ENCODE data around the gene IGFBP1. TPM values are rescaled to one million over a fixed set of nuclear protein-coding genes. Genes with fewer than 3 reads are reported as not detected.

Gene IGFBP1
- total and polyA plus RNA-seq, 7 experiments from 2014 or later, result not detected

- Mint-ChIP-seq H3K36me3 (no peaks in the 10 kb centered on the region), H3K27ac (no peak overlapping the region), H3K4me1 (peaks cover 14 to 29% (median 27%) of the 10 kb centered on the region in 7 donors), H3K9me3 (peaks cover 0 to 5% (median 0%) of the 10 kb centered on the region in 11 donors), H3K27me3 (peaks cover 37 to 66% (median 43%) of the 10 kb centered on the region in 5 donors), H3K4me3 (peak overlapping the region in 1 of 10 donors; percentile 66)
- ChIA-PET POLR2A (no interaction called here), CTCF (no interaction called here)
- H3K4me1 ChIP-seq (ENCODE audit: control insufficient read depth in 2 of 2, insufficient read depth in 2 of 2, low read length in 2 of 2), result peaks cover 0 to 9% of the 10 kb centered on the region in 2 donors
- intact Hi-C loops (cut with micrococcal nuclease), result loop anchor here (1.0 kb wide), 2 partner anchors 182 to 1164 kb away; no protein-coding TSS in a partner anchor
- H3K27me3 ChIP-seq (ENCODE audit: control insufficient read depth in 2 of 2, insufficient read depth in 2 of 2, low read length in 2 of 2), result peaks cover 0 to 1% of the 10 kb centered on the region in 2 donors
- no peak overlapping the region for H3K27ac ChIP-seq (ENCODE audit: low read depth, low read length)
- H3K9me3 ChIP-seq (ENCODE audit: control insufficient read depth in 2 of 3, low read length in 3 of 3), result no peaks in the 10 kb centered on the region
- DNase-seq (no peak), ATAC-seq (no peak)
- no peak overlapping the region for H3K4me3 ChIP-seq (ENCODE audit: low read length)
- H3K36me3 ChIP-seq (ENCODE audit: control insufficient read depth in 2 of 3, insufficient read depth in 3 of 3, low read length in 3 of 3), result no peaks in the 10 kb centered on the region
Observed at GRCh38 chr7:45923818-45924217, 35.5 kb downstream of the IGFBP1 start.

GRCh38 chr7:45924283-45924682 lies 36.0 kb downstream of the IGFBP1 start:
- Histone ChIP-seq H3K27ac (ENCODE audit: low read depth, low read length) (no peak overlapping the region), H3K9me3 (ENCODE audit: control insufficient read depth in 2 of 3, low read length in 3 of 3) (no peaks in the 10 kb centered on the region), H3K36me3 (ENCODE audit: control insufficient read depth in 2 of 3, insufficient read depth in 3 of 3, low read length in 3 of 3) (no peaks in the 10 kb centered on the region), H3K4me1 (ENCODE audit: control insufficient read depth in 2 of 2, insufficient read depth in 2 of 2, low read length in 2 of 2) (peaks cover 0 to 9% of the 10 kb centered on the region in 2 donors), H3K27me3 (ENCODE audit: control insufficient read depth in 2 of 2, insufficient read depth in 2 of 2, low read length in 2 of 2) (no peaks in the 10 kb centered on the region), H3K4me3 (ENCODE audit: low read length) (no peak overlapping the region)
- Mint-ChIP-seq H3K36me3 (no peaks in the 10 kb centered on the region), H3K27ac (no peak overlapping the region), H3K4me3 (no peak overlapping the region), H3K9me3 (peaks cover 0 to 6% (median 0%) of the 10 kb centered on the region in 11 donors), H3K4me1 (peaks cover 14 to 29% (median 25%) of the 10 kb centered on the region in 7 donors), H3K27me3 (peaks cover 34 to 62% (median 39%) of the 10 kb centered on the region in 5 donors)
- ChIA-PET POLR2A (no interaction called here), CTCF (no interaction called here)
- intact Hi-C loops (cut with micrococcal nuclease), result no loop called here
- DNase-seq, result no peak
- no peak for ATAC-seq

- no peaks in the 10 kb centered on the region for H3K36me3 Mint-ChIP-seq
- H3K4me1 Mint-ChIP-seq, result peaks cover 6 to 10% (median 7%) of the 10 kb centered on the region in 7 donors
- H3K27ac Mint-ChIP-seq, result peak overlapping the region in 3 of 9 donors; percentile 47 to 52 (median 48)
- peak overlapping the region in 7 of 10 donors; percentile 11 to 62 (median 49) for H3K4me3 Mint-ChIP-seq
- no peak for ATAC-seq
- H3K9me3 Mint-ChIP-seq, result peaks cover 0 to 6% (median 0%) of the 10 kb centered on the region in 11 donors
- H3K27me3 ChIP-seq (ENCODE audit: control insufficient read depth in 2 of 2, insufficient read depth in 2 of 2, low read length in 2 of 2), result no peaks in the 10 kb centered on the region
- H3K4me3 ChIP-seq (ENCODE audit: low read length), result no peak overlapping the region
- intact Hi-C loops (cut with micrococcal nuclease), result no loop called here
- CTCF ChIA-PET, result no interaction called here
- H3K27ac ChIP-seq (ENCODE audit: low read depth, low read length), result no peak overlapping the region
- no peaks in the 10 kb centered on the region for H3K9me3 ChIP-seq (ENCODE audit: control insufficient read depth in 2 of 3, low read length in 3 of 3)
- no peaks in the 10 kb centered on the region for H3K36me3 ChIP-seq (ENCODE audit: control insufficient read depth in 2 of 3, insufficient read depth in 3 of 3, low read length in 3 of 3)
- H3K4me1 ChIP-seq (ENCODE audit: control insufficient read depth in 2 of 2, insufficient read depth in 2 of 2, low read length in 2 of 2), result peaks cover 0 to 3% of the 10 kb centered on the region in 2 donors
- POLR2A ChIA-PET, result no interaction called here
- no peak for DNase-seq
- H3K27me3 Mint-ChIP-seq, result peaks cover 9 to 37% (median 21%) of the 10 kb centered on the region in 5 donors
Observed at GRCh38 chr7:45927721-45928120, 39.4 kb downstream of the IGFBP1 start.

- Mint-ChIP-seq H3K4me1 (peaks cover 0 to 4% (median 0%) of the 10 kb centered on the region in 7 donors), H3K27me3 (peaks cover 4 to 31% (median 14%) of the 10 kb centered on the region in 5 donors), H3K36me3 (no peaks in the 10 kb centered on the region), H3K4me3 (no peak overlapping the region), H3K9me3 (peaks cover 0 to 6% (median 0%) of the 10 kb centered on the region in 11 donors), H3K27ac (no peak overlapping the region)
- no peak overlapping the region for H3K4me3 ChIP-seq (ENCODE audit: low read length)
- DNase-seq (no peak), ATAC-seq (no peak)
- no peaks in the 10 kb centered on the region for H3K9me3 ChIP-seq (ENCODE audit: control insufficient read depth in 2 of 3, low read length in 3 of 3)
- no peak overlapping the region for H3K27ac ChIP-seq (ENCODE audit: low read depth, low read length)
- ChIA-PET CTCF (no interaction called here), POLR2A (no interaction called here)
- H3K36me3 ChIP-seq (ENCODE audit: control insufficient read depth in 2 of 3, insufficient read depth in 3 of 3, low read length in 3 of 3), result no peaks in the 10 kb centered on the region
- no peaks in the 10 kb centered on the region for H3K4me1 ChIP-seq (ENCODE audit: control insufficient read depth in 2 of 2, insufficient read depth in 2 of 2, low read length in 2 of 2)
- intact Hi-C loops (cut with micrococcal nuclease), result no loop called here
- H3K27me3 ChIP-seq (ENCODE audit: control insufficient read depth in 2 of 2, insufficient read depth in 2 of 2, low read length in 2 of 2), result no peaks in the 10 kb centered on the region
Observed at GRCh38 chr7:45930967-45931366, 42.7 kb downstream of the IGFBP1 start.

- Histone ChIP-seq H3K4me3 (ENCODE audit: low read length) (no peak overlapping the region), H3K36me3 (ENCODE audit: control insufficient read depth in 2 of 3, insufficient read depth in 3 of 3, low read length in 3 of 3) (no peaks in the 10 kb centered on the region), H3K4me1 (ENCODE audit: control insufficient read depth in 2 of 2, insufficient read depth in 2 of 2, low read length in 2 of 2) (peaks cover 0 to 11% of the 10 kb centered on the region in 2 donors), H3K9me3 (ENCODE audit: control insufficient read depth in 2 of 3, low read length in 3 of 3) (no peaks in the 10 kb centered on the region), H3K27me3 (ENCODE audit: control insufficient read depth in 2 of 2, insufficient read depth in 2 of 2, low read length in 2 of 2) (no peaks in the 10 kb centered on the region), H3K27ac (ENCODE audit: low read depth, low read length) (no peak overlapping the region)
- Mint-ChIP-seq H3K36me3 (peaks cover 0 to 2% (median 0%) of the 10 kb centered on the region in 5 donors), H3K4me3 (no peak overlapping the region), H3K27ac (no peak overlapping the region), H3K9me3 (peaks cover 0 to 7% (median 4%) of the 10 kb centered on the region in 11 donors), H3K4me1 (peaks cover 12 to 26% (median 23%) of the 10 kb centered on the region in 7 donors), H3K27me3 (peaks cover 0 to 32% (median 14%) of the 10 kb centered on the region in 5 donors)
- ChIA-PET POLR2A (no interaction called here), CTCF (no interaction called here)
- intact Hi-C loops (cut with micrococcal nuclease), result no loop called here
- no peak for DNase-seq
- no peak for ATAC-seq
Observed at GRCh38 chr7:45937301-45937700, 49.0 kb downstream of the IGFBP1 start.

- CTCF ChIA-PET, result no interaction called here
- ATAC-seq (no peak), DNase-seq (no peak)
- Histone ChIP-seq H3K27me3 (ENCODE audit: control insufficient read depth in 2 of 2, insufficient read depth in 2 of 2, low read length in 2 of 2) (no peaks in the 10 kb centered on the region), H3K27ac (ENCODE audit: low read depth, low read length) (no peak overlapping the region), H3K36me3 (ENCODE audit: control insufficient read depth in 2 of 3, insufficient read depth in 3 of 3, low read length in 3 of 3) (no peaks in the 10 kb centered on the region), H3K9me3 (ENCODE audit: control insufficient read depth in 2 of 3, low read length in 3 of 3) (no peaks in the 10 kb centered on the region), H3K4me3 (ENCODE audit: low read length) (no peak overlapping the region), H3K4me1 (ENCODE audit: control insufficient read depth in 2 of 2, insufficient read depth in 2 of 2, low read length in 2 of 2) (peaks cover 0 to 11% of the 10 kb centered on the region in 2 donors)
- H3K9me3 Mint-ChIP-seq, result peaks cover 0 to 7% (median 4%) of the 10 kb centered on the region in 11 donors
- H3K27ac Mint-ChIP-seq, result no peak overlapping the region
- H3K4me1 Mint-ChIP-seq, result peaks cover 14 to 31% (median 28%) of the 10 kb centered on the region in 7 donors
- peaks cover 0 to 32% (median 14%) of the 10 kb centered on the region in 5 donors for H3K27me3 Mint-ChIP-seq
- H3K4me3 Mint-ChIP-seq, result no peak overlapping the region
- H3K36me3 Mint-ChIP-seq, result peaks cover 0 to 2% (median 0%) of the 10 kb centered on the region in 5 donors
- intact Hi-C loops (cut with micrococcal nuclease), result no loop called here
- POLR2A ChIA-PET, result no interaction called here
Observed at GRCh38 chr7:45937862-45938261, 49.6 kb downstream of the IGFBP1 start.
